NB4 (cell line): ENCODE measurements around the gene PAK2.

Source experiments
- CTCF ChIP-seq: IDR thresholded peaks from one replicate; pipeline ENCODE4 v1.5.1; 2012; ENCODE audit warnings: low read depth, low read length
- MAX ChIP-seq: IDR thresholded peaks from 2 replicates; pipeline ENCODE4 v1.6.1; 2011; ENCODE audit warnings: low read depth, low read length
- MYC ChIP-seq: IDR thresholded peaks from 2 replicates; pipeline ENCODE4 v1.6.1; 2011; ENCODE audit warnings: low read depth, low read length
- POLR2A ChIP-seq: IDR thresholded peaks from 2 replicates; pipeline ENCODE4 v1.6.1; 2011; ENCODE audit warnings: mild to moderate bottlenecking; ENCODE audit not compliant: insufficient read length; ENCODE audit errors: extremely low read depth

- TF ChIP-seq CTCF (no peak), POLR2A (no peak), MYC (no peak), MAX (no peak)
Measured at GRCh38 chr3:196756732-196757131, 17.1 kb downstream of the PAK2 start.
